ENCODE results near the gene DGKH. TPM values are rescaled to one million over a fixed set of nuclear protein-coding genes. Genes with fewer than 3 reads are reported as not detected.

DGKH gene
- total RNA-seq, 1 experiment from 2014 or later, result 9.2 TPM

DNA sequence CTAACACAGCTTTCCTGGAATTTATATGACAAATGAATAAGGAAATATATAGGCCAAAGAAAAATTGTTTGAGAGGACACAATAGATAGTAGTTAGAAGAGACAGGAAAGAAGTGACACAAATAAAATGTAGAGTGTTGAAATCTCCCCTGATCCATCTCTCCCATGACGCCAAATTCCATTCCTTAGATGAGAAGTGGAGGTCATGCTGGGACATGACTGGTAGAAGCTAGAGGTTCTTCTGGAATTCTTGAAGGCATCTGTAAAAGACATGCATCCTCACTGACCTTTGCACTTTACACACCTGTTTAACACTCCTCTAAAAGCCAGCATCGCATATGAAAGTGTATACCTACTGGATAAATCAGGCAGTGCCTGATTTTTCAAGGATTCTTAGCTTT lies 67.8 kb downstream of the DGKH start:
- H3K36me3 ChIP-seq (ENCODE audit: control insufficient read depth in 1 of 2, insufficient read depth in 2 of 2, low read length in 2 of 2), result no peaks in the 10 kb centered on the region
- H3K4me2 ChIP-seq (ENCODE audit: low read length), result no peak overlapping the region
- ATAC-seq (no peak), DNase-seq (ENCODE audit: low read depth, low spot score) (no peak)
- CTCF ChIA-PET, result interaction anchor here (1.3 kb wide), 1 partner anchor 466 kb away, joined by 3 read pairs; no protein-coding TSS in a partner anchor
- BruUV-seq (replicated peaks), result no TSS peak
- TF ChIP-seq SRF (IDR thresholded peaks at IDR 0.05; ENCODE audit: low read depth) (no peak), EGR1 (IDR thresholded peaks at IDR 0.05; ENCODE audit: low read depth) (no peak), RAD21 (IDR thresholded peaks at IDR 0.05; ENCODE audit: low read depth) (no peak), ZFX (IDR thresholded peaks at IDR 0.05) (no peak), JUND (IDR thresholded peaks at IDR 0.05) (no peak), CBX3 (IDR thresholded peaks at IDR 0.05; ENCODE audit: low read depth) (no peak), YY1 (IDR thresholded peaks at IDR 0.05; ENCODE audit: extremely low read depth, insufficient replicate concordance, low read depth, low read length) (no peak), EZH2 (IDR thresholded peaks at IDR 0.05) (no peak), SP1 (IDR thresholded peaks at IDR 0.05; ENCODE audit: low read depth) (no peak), POLR2AphosphoS5 (IDR thresholded peaks at IDR 0.05; ENCODE audit: low read depth, low read length) (no peak), TCF7L2 (IDR thresholded peaks at IDR 0.05; ENCODE audit: borderline replicate concordance, extremely low read depth, insufficient read depth, insufficient read length) (no peak)
- TF ChIP-seq, protein P1, sequence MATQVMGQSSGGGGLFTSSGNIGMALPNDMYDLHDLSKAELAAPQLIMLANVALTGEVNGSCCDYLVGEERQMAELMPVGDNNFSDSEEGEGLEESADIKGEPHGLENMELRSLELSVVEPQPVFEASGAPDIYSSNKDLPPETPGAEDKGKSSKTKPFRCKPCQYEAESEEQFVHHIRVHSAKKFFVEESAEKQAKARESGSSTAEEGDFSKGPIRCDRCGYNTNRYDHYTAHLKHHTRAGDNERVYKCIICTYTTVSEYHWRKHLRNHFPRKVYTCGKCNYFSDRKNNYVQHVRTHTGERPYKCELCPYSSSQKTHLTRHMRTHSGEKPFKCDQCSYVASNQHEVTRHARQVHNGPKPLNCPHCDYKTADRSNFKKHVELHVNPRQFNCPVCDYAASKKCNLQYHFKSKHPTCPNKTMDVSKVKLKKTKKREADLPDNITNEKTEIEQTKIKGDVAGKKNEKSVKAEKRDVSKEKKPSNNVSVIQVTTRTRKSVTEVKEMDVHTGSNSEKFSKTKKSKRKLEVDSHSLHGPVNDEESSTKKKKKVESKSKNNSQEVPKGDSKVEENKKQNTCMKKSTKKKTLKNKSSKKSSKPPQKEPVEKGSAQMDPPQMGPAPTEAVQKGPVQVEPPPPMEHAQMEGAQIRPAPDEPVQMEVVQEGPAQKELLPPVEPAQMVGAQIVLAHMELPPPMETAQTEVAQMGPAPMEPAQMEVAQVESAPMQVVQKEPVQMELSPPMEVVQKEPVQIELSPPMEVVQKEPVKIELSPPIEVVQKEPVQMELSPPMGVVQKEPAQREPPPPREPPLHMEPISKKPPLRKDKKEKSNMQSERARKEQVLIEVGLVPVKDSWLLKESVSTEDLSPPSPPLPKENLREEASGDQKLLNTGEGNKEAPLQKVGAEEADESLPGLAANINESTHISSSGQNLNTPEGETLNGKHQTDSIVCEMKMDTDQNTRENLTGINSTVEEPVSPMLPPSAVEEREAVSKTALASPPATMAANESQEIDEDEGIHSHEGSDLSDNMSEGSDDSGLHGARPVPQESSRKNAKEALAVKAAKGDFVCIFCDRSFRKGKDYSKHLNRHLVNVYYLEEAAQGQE (IDR thresholded peaks at IDR 0.05; ENCODE audit: low read depth), result no peak
- TF ChIP-seq, protein P2, sequence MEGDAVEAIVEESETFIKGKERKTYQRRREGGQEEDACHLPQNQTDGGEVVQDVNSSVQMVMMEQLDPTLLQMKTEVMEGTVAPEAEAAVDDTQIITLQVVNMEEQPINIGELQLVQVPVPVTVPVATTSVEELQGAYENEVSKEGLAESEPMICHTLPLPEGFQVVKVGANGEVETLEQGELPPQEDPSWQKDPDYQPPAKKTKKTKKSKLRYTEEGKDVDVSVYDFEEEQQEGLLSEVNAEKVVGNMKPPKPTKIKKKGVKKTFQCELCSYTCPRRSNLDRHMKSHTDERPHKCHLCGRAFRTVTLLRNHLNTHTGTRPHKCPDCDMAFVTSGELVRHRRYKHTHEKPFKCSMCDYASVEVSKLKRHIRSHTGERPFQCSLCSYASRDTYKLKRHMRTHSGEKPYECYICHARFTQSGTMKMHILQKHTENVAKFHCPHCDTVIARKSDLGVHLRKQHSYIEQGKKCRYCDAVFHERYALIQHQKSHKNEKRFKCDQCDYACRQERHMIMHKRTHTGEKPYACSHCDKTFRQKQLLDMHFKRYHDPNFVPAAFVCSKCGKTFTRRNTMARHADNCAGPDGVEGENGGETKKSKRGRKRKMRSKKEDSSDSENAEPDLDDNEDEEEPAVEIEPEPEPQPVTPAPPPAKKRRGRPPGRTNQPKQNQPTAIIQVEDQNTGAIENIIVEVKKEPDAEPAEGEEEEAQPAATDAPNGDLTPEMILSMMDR (IDR thresholded peaks at IDR 0.05 in 2 of 3, conservative IDR thresholded peaks at IDR 0.05 in 1 of 3; ENCODE audit: borderline replicate concordance in 1 of 3, insufficient read depth in 1 of 3, low read depth in 2 of 3, low read length in 2 of 3), result no peak
- H3K9ac ChIP-seq (ENCODE audit: low read length), result no peak overlapping the region
- intact Hi-C loops (cut with micrococcal nuclease), result loop anchor here (10.0 kb wide), 1 partner anchor 731 kb away; no protein-coding TSS in a partner anchor
- H3K79me2 ChIP-seq (ENCODE audit: insufficient read depth, low read length), result no peaks in the 10 kb centered on the region; the same call in 1 of the 2 replicates
- H2AFZ ChIP-seq (ENCODE audit: low read depth, low read length, poor library complexity, severe bottlenecking), result no peak overlapping the region
- no peak overlapping the region for H3K27ac ChIP-seq (ENCODE audit: low read depth, low read length)
- RAD21 ChIA-PET (ENCODE audit: low non-redundant PET in 1 of 2, low total read pairs in 2 of 2, uncharacterized antibody in 2 of 2, unreplicated experiment in 2 of 2), result no interaction called here
- H3K4me3 ChIP-seq (replicated peaks in 1 of 2; ENCODE audit: low read depth in 1 of 2, low read length in 2 of 2), result no peak overlapping the region
- H3K27me3 ChIP-seq (ENCODE audit: insufficient read depth, low read length), result no peaks in the 10 kb centered on the region
- H3K9me2 ChIP-seq (ENCODE audit: insufficient read depth), result no peaks in the 10 kb centered on the region
- H3K9me3 ChIP-seq (ENCODE audit: control insufficient read depth in 1 of 2, insufficient read depth in 1 of 2, low read depth in 1 of 2, low read length in 2 of 2), result no peaks in the 10 kb centered on the region
- no peaks in the 10 kb centered on the region for H4K20me1 ChIP-seq (ENCODE audit: insufficient read depth)
- POLR2A ChIA-PET, result no interaction called here
- peaks cover 3 to 4% of the 10 kb centered on the region in 2 experiments; a peak in 2 of 4 replicates for H3K4me1 ChIP-seq (ENCODE audit: control insufficient read depth in 1 of 2, insufficient read depth in 2 of 2, low read length in 2 of 2)

Data from HCT116 (cell line).